Activated gamma-delta T cell treated with anti-CD3 and anti-CD28 coated beads, Interleukin-2, amount 50 U/mL, for 16 hours (primary cell): ENCODE results near the gene IL22RA2.
"Not testable (repeated sequence)": the region's sequence is repeated elsewhere in the genome, so short reads cannot be mapped to it uniquely, and the experiment has no call there.

Source experiments
- DNase-seq: peaks from one replicate; pipeline ENCODE4 v3.0.0-alpha.2; 2020; ENCODE audit warnings: low read depth

Gene IL22RA2

DNA sequence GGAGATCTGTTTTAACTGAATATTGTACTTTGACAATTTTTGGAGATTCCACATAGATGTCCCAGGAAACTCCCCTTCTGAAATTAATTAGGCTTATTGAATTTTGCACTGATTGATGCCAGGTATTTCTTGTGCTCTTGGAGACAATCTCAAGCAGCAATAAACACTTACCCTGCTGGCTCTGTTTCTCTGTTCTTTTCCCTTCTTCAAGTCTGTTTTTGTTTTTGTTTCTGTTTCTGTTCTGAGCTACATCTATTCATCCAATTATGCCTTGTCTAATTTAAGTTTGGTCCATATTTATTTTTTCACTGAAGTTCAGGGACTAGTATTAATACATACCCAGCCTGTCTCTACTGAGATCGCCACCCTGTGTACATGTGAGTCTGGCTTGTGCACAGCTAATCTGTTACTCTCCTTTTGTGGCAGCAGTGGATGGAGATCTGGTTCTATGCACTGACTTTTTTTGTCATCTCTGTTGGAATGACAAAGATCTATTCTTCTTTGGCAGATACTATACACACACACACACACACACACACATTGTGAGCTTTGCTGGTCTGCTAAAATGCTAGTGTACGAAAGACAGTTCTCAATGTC lies 51.9 kb downstream of the IL22RA2 start:
- DNase-seq: no peak

DNA sequence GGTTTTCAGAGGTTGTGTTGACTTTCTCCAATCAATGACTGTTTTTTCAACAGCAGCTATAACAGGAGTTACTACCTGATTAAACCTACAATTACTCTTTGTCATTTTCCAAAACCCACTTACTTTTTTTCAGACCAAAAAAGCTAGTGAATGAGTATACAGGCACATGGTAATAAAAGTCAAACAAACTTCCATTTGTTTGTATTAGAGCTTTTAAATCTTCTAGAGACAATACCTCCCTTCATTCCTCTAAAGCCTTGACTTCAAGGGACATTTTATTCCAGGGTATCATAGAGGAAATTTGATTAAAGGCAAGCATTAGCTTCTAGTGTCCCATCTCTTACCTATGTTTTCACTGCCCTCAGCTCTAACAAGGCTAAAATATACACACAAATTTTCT lies 52.7 kb downstream of the IL22RA2 start:
- no peak for DNase-seq

DNA sequence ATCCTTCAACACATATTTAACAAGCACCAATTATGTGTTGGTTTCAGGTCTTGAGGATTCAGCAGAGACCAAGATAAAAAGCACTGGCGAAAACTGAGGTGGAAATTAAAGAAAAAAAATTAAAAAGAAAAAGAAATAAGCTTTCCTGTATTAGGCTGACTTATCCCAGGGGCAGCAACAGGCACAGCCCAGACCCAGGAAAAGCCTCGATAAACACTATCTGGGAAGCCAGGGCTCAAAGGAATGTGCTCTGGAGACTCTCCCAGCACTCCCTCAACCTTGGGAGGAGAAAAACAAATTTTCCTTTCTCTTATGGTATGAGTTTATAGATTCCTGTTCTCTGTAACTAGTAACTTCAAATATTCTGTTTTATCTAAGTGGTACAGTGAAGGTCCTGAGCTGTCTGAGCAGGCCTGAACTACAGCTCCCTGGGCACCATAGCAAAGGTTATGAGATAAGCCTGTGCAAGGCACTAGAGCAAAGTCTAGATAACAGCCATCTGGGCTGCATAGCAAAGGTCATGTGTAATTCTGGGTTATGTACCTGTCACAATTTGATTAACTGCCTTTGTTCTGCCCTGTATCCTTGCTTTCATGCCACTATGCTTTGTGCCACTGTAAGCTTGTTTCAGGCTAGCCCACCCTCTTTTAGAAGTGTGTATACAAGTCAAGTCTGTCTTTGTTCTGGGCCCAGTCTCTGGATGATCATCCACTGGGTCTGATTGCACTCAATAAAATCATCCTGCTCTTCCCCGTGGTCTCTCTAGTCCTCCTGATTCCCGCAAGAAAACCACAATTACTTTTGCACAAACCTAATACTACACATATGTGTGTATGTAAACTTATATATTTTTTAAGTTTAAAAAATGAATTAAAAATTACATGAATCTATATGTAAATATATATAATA lies 54.0 kb downstream of the IL22RA2 start:
- DNase-seq: no peak

- DNase-seq: no peak
Observed at GRCh38 chr6:137117581-137117980, 55.9 kb downstream of the IL22RA2 start.

- no peak for DNase-seq
Observed at GRCh38 chr6:137116807-137117206, 56.6 kb downstream of the IL22RA2 start.

- no peak for DNase-seq
Observed at GRCh38 chr6:137115658-137116057, 57.8 kb downstream of the IL22RA2 start.

GRCh38 chr6:137112067-137112355 lies 61.4 kb downstream of the IL22RA2 start:
- no peak for DNase-seq

DNA sequence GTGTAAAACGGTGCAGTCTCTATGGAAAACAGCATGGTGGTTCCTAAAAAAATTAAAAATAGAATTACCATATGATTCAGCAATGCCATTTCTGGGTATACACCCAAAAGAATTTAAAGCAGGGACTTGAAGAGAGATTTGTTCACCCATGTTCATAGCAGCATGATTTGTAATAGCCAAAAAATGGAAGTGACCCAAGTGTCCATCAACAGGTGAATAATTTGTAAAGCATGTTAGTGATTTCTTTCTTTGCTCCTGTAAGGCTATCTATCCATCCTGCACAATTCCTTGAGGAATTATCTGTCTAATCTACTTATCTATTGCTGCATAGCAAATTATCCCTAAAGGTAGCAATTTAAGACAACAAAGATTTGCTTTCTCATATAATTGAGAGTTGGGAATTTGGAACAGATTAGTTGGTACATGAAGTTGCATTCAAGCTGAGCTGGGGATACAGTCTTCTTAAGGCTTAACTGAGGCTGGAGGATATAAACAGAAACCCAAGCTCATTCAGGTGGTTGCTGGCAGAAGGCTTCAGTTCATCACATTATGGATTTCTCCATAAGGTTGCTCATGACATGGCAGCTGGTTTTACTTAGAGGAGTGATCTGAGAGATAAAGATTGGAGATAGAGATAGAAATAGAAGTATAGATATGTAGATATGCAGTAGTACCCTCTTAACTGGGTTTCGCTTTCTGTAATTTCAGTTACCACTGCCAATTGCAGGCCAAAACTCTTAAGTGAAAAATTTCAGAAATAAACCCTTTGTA lies 62.0 kb downstream of the IL22RA2 start:
- DNase-seq: no peak

GRCh38 chr6:137107767-137108105 lies 65.7 kb downstream of the IL22RA2 start:
- DNase-seq: no peak

DNA sequence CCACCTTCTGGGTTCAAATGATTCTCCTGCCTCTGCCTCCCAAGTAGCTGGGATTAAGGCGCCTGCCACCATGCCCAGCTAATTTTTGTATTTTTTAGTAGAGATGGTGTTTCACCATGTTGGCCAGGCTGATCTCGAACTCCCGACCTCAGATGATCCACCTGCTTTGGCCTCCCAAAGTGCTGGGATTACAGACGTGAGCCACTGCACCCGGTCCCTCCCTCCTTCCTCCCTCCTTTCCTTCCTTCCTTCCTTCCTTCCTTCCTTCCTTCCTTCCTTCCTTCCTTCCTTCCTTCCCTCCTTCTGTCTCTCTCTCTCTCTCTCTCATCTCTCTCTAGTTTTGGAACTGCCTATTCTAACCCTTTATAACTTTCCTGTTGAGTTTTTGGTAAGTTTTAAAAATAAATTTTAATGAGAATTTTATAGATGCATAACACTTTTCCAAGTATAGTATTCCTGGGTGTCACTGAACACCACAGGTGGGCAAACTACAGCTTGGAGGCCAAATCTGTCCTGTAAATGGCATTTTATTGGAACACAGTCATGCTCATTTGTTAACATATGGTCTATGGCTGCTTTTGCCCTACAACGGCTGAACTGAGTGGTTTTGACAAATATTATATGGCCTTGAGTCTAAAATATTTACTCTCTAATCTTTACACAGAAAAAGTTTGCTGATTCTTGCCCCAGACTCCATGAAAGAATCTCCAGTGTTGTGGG lies 66.2 kb downstream of the IL22RA2 start:
- not testable (repeated sequence) for DNase-seq

DNA sequence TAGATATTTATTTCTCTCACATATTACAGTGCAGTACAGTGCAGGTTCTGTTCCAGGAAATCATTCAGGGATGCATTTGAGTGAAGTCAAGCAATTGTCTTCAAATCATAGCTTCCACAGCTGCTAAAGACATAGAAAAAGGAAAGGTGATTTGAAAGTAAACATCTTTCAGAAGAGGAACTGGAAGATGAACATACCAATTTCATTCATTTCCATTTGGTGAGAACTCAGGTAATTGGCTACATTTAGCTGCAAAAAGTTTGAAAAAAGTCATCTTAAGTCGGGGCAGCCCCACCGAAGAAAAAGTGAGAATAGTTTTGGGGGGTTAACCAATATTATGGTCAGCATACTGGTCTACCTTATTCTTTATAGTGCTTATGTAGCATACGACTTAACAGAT lies 67.3 kb downstream of the IL22RA2 start:
- DNase-seq: no peak

DNA sequence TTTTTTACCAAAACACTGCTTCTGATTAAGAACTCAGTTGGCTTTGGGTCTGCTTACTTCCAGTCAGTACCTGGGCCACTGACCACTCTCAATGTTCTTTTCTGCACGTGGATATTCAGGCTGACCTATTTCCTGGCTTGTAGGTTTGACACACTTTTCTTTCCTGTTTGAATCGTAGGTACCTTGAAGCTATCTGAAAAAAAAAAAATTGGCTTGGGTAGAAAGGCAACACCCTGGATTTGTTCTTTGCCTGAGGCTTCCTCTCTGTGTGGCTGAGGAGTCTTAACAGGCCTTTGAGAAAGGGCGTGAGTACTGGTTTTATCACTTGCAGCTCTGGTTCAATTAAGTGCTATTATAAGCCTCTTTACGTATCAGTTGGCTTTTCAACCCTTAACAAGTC lies 68.1 kb downstream of the IL22RA2 start:
- no peak for DNase-seq

- no peak for DNase-seq
Observed at GRCh38 chr6:137104926-137105325, 68.5 kb downstream of the IL22RA2 start.

DNA sequence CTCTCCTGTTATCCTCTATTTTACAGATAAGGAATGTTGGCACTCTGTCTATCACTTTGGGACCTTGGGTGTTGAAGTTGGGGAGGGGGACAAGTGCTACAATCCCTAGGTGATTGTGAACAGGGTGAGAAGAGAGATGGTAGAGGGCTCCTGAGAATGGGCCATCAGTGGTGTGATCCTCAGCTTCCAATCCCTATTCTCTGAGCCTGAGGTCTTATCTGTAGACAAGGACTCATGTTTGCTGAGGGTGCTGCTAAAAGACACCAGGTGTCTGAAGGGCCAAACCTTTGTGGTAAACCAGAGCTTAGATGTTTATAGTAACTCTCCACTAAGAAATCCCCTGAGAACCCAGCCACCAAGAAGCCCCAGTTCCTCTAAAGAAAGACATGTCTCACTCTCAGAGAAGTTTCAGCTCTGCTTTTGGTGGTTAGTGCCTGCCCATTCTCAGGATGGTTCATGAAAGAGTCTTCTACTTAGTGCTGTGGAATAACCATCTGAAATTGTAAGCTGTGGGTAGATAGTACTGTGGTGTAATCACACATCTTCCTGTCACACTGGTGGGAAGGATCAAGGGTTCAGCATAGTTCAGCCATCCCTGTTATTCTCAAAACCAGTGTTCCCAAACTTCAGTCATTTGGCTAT lies 70.5 kb downstream of the IL22RA2 start:
- no peak for DNase-seq

DNA sequence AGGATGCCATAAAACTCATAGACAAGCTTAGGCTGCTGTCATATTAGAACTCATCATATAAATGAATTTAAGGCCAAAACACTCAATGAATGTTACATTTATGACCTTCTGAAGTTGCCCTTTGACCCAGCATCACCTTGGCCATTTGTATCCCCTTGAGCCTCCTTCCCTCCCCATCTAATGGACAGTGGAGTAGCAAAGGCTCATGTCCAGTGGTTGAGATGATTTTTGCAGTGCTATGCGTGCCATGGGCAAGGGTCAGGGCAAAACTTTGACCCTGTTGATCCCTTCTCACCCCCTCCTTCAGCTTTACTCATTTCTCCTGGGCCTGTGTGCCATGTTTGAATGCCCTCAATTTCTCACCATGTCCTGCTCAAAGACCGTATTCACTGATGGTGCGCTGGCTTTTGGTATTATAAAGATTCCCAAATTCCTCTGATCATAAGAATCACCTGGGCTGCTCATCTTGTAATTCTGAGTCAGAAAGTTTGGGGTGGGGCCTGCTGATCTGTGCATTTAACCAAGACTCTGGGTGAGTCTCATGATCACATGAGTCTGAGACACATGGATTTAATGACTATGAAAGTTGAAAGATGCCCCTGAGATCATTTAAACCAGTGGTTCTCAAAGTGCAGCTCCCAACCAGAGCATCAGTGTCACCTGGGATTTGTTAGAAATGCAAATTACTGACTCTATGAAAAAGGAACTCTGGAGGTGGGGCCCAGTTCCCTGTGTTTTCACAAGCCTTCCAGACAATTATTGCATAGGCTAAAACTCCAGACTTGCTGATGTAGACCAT lies 71.2 kb downstream of the IL22RA2 start:
- DNase-seq: no peak

GRCh38 chr6:137099689-137100403 lies 73.6 kb downstream of the IL22RA2 start:
- no peak for DNase-seq

DNA sequence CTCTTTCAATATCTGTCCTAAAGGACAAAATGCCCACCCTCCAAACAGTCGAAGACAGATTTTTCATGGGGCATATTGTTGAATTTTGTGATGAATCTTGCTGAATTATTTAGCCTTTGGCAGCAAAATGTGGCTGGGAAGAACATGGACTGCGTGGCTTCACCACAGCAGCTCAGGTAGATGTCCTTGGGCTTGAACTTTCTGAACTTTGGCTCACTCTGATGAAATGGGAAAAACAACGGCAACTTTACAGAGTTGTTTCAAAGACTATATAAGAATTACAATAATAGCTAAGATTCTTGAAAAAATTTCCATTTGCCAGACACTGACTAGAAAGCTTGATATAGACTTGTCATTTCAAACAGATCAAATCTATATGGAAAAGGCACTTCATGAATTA lies 75.9 kb downstream of the IL22RA2 start:
- no peak for DNase-seq

DNA sequence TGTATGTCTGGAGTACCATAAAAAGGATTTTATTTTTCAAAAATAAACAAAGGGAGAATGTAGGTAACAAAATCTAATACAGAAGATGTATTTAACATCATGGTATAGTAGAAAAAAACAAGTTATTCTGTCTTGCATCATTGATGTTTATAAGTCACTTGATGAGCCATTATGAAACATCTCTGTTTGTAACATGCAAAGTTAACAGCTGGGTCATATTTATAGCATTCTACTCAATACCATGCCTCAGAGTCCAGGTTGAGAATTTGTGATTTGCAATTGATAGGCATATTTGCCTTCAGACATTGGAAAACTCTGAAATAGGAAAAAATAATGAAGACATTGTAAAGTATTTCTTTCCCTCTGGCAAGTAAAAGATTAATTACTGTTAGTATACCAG lies 76.4 kb downstream of the IL22RA2 start:
- no peak for DNase-seq

DNA sequence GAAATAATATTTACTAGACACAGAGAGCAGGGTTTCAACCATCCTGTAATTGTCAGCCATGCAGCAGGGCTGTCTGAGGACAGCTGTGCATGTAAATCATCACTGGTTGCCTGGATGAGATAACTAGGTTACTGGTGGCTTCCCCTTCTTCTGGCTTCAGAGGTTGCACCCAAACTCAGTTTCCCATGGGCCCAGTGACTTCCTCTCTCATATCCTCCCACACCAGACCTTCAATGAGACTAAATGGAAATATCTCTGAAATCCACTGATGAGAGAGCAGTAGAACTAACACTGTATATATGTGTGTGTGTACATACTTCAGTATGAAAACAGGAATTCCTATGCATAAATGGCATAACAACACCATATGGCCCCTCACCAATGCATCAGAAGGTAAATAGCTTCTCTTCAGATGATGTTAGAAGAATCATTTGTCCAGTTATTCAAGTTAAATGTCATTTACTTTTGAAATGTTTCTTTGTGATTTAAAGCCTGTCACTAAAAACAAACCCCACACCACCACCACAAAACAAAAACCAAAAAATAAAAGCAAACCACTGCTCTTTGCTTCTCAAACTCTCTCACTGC lies 77.7 kb downstream of the IL22RA2 start:
- DNase-seq: no peak

GRCh38 chr6:137095093-137095492 lies 78.4 kb downstream of the IL22RA2 start:
- DNase-seq: no peak
